ENCODE results near the gene PRKAG3. TPM values are rescaled to one million over a fixed set of nuclear protein-coding genes. Genes with fewer than 3 reads are reported as not detected.

The PRKAG3 gene
- total RNA-seq, 4 donors from 2014 or later: not detected

GRCh38 chr2:218856896-218857243 is 25.3 kb upstream of the PRKAG3 start:
- intact Hi-C loops (cut with DNase I): no loop called here

GRCh38 chr2:218856167-218856895 is 24.7 kb upstream of the PRKAG3 start:
- 38 to 42% methylated on average over 9 to 12 of the region's 12 CpGs for WGBS, 2 donors
- H3K36me3 ChIP-seq: no peaks in the 10 kb centered on the region
- no peak overlapping the region for H3K27ac ChIP-seq
- H3K9me3 ChIP-seq: no peaks in the 10 kb centered on the region
- peaks cover 20 to 100% (median 30%) of the 10 kb centered on the region in 4 donors for H3K27me3 ChIP-seq
- TF ChIP-seq POLR2A (IDR thresholded peaks at IDR 0.05) (no peak), CTCF (IDR thresholded peaks at IDR 0.05) (no peak)
- H3K4me1 ChIP-seq: peaks cover 15 to 40% (median 21%) of the 10 kb centered on the region in 3 donors
- no peak overlapping the region for H3K4me3 ChIP-seq
- intact Hi-C loops (cut with DNase I): no loop called here
- no peak for DNase-seq

More at GRCh38 chr2:218856896-218857243, 25.3 kb upstream of the PRKAG3 start:
- Histone ChIP-seq H3K9me3 (no peaks in the 10 kb centered on the region), H3K27me3 (peaks cover 23 to 100% (median 30%) of the 10 kb centered on the region in 4 donors), H3K36me3 (no peaks in the 10 kb centered on the region), H3K27ac (no peak overlapping the region), H3K4me1 (peaks cover 15 to 45% (median 21%) of the 10 kb centered on the region in 3 donors), H3K4me3 (no peak overlapping the region)
- DNase-seq: no peak
- TF ChIP-seq POLR2A (IDR thresholded peaks at IDR 0.05): no peak
- TF ChIP-seq CTCF (IDR thresholded peaks at IDR 0.05): no peak
- 67 to 83% methylated on average over 1 of the region's 1 CpG for WGBS, 2 donors

GRCh38 chr2:218855305-218856166 is 23.9 kb upstream of the PRKAG3 start:
- no peak for TF ChIP-seq POLR2A (IDR thresholded peaks at IDR 0.05)
- DNase-seq: no peak
- no peaks in the 10 kb centered on the region for H3K9me3 ChIP-seq
- WGBS, 2 donors: 40 to 63% methylated on average over 4 to 12 of the region's 14 CpGs
- H3K27me3 ChIP-seq: peaks cover 15 to 99% (median 25%) of the 10 kb centered on the region in 4 donors
- H3K4me3 ChIP-seq: no peak overlapping the region
- H3K4me1 ChIP-seq: peaks cover 12 to 32% (median 17%) of the 10 kb centered on the region in 3 donors
- H3K27ac ChIP-seq: no peak overlapping the region
- intact Hi-C loops (cut with DNase I): no loop called here
- no peaks in the 10 kb centered on the region for H3K36me3 ChIP-seq

GRCh38 chr2:218854860-218855259 is 23.3 kb upstream of the PRKAG3 start:
- no peak overlapping the region for H3K27ac ChIP-seq
- intact Hi-C loops (cut with DNase I): no loop called here
- no peak for DNase-seq
- no peaks in the 10 kb centered on the region for H3K9me3 ChIP-seq
- H3K27me3 ChIP-seq: peaks cover 9 to 98% (median 18%) of the 10 kb centered on the region in 4 donors
- TF ChIP-seq POLR2A (IDR thresholded peaks at IDR 0.05): no peak
- no peak for TF ChIP-seq CTCF (IDR thresholded peaks at IDR 0.05)
- no peaks in the 10 kb centered on the region for H3K36me3 ChIP-seq
- H3K4me1 ChIP-seq: peaks cover 5 to 26% (median 10%) of the 10 kb centered on the region in 3 donors
- no peak overlapping the region for H3K4me3 ChIP-seq
- WGBS, 2 donors: 50 to 54% methylated on average over 5 of the region's 5 CpGs

- Histone ChIP-seq H3K4me1 (peaks cover 0 to 15% (median 0%) of the 10 kb centered on the region in 3 donors), H3K9me3 (no peaks in the 10 kb centered on the region), H3K4me3 (no peak overlapping the region), H3K27ac (no peak overlapping the region), H3K36me3 (no peaks in the 10 kb centered on the region), H3K27me3 (peaks cover 6 to 98% (median 15%) of the 10 kb centered on the region in 4 donors)
- no peak for DNase-seq
- intact Hi-C loops (cut with DNase I): no loop called here
- 24 to 28% methylated on average over 5 of the region's 5 CpGs for WGBS, 2 donors
- no peak for TF ChIP-seq POLR2A (IDR thresholded peaks at IDR 0.05)
Observed at GRCh38 chr2:218853766-218854165, 22.2 kb upstream of the PRKAG3 start.

Measured in esophagus squamous epithelium (tissue), 5 donors.